ENCODE measurements around the gene NUTM1.
"Not testable (repeated sequence)": the region's sequence is repeated elsewhere in the genome, so short reads cannot be mapped to it uniquely, and the experiment has no call there.

NUTM1 gene

DNA sequence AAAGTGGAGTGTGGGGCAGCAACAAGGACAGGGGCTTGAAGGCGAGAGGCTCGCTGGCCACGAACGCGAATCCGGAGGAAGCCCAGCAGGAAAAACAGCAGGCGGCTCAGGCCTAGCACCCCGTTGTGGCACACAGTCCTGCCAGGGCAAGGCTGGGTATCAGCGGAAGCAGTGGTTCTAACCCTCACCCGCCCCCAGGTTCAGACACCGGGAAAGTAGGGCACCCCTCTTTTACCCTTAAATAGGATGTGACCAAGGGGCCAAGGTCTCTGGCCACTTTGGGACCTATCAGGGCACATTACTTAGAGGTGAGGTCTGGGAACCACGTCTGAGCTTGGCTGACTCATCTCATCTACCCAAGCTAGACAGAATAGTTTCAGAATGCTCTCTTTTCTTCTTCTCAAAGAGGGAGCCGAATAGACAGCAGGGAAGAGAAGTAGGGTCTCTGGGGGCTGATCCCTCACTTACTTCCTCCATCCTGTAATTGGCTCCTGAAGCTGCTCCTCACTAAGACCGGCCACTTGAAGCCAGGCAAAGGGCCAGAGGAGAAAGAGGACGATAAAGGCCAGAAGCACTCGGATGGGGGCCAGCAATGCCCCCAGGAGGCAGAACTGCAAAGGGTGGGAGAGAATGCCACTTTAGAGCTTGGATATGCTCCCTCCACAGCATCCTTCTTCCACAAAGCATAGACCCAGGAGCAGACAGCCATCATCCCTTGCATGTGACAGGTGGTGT is 22.1 kb downstream of the NUTM1 start:
- no peak for DNase-seq

DNA sequence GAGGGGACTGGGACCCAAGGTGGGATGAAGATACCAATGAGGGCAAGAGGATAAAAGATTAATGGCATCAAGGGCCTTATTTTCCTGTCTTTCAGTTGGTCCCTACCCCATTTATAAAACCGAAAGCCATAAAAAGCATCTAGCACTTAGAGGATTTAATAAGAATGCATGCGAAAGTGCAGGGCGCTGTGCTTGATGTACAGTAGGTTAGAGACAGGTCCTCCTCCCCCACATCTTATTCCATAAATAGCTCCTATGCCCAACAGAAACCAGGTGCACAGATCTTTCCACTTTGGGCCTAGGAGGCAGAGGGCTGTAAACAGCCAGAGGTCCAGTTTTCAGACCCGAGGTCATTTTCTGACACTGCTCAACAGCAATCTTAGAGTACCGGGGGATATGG is 22.7 kb downstream of the NUTM1 start:
- peak; percentile 40 for DNase-seq

DNA sequence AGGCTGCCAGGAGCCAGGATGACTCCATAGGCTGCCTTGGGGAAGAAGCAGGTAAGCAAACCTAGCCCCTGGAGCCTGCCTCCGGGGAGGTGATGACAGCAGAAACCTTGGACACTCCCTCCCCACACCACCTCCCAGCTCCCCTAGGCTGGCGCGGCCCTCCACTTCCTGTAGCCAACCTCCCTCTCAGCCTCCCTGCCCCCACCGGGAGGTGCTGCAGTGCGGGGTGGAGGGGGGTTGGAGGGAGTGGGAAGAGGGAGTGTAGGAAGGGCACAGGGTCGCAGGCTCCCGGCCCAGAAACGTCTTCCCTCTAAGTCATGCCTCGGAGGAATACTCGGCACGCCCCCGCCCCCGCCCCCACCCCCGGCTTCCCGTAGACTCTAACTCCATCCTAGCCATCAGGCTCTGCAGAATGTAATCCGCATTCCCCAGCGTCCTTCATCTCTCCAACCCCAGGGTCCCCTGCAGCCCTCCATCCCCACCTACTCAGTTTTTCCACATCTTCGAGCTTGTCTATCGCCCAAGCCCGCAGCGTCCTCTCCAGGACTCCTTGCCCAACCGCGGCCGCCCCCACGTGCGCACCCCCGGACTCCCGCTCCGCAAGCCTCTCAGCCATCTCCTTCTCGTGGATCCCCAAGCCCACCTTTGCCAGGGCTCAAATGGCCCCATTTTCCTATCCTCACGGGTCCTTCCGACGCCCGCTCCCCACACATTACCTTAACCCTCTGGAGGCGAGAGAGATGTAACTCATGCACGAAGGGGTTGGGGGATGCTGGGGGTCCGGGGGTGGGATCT is 23.4 kb downstream of the NUTM1 start:
- DNase-seq, result peak; percentile 79

DNA sequence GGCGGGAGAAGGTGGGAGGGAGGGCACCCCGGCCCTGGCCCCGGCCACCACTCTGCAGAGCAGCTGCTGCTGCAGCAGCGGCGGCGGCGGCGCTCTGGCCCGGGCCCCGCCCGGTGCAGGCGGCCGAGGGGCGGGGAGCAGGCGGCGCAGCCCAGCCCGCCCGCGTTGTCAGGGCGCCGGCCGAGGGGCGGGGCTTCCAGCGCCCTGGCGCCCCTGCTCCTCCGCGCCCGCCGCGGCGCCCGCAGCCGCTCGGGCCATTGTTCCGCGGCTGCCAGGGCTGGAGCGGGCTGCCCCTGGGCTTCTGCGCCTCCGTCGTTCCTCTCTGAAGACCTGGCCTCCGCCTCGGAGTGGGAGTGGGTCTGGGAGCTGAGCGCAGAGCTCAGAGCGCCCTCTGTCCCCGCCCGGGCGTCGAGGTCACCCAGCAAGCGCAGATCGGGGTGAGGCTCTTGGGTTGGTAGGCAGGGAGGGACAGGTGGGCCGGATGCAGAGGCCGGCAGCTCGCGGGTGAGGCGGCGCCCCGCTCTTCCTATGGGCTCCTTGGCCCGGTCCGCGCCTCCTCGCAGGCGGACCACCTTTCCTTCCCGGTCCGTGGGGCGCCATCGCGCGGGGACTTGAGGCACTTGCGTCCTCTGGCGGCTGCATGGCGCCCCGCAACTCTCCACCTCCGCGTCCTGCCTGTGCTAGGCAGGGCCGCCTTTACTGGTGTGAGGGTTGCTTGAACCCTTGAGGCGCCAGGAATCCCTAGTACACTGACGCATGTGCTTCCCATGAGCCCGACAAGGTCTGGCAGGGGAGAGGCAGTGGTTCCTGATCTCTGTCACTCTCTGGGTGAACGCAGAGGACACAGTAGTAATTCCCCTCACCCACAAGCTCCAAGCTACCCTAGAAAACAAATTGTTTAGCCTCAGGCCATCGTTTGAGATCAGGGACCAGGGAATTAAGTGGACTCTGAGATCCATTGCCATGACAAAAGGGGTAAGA is 24.3 kb downstream of the NUTM1 start, which contains the start of gene LPCAT4:
LPCAT4 (minus strand) TSS at position 96 of the 981 bp plus-strand sequence. CDS start 96 bp downstream, outside the sequence.
- DNase-seq, result peak; percentile 91

DNA sequence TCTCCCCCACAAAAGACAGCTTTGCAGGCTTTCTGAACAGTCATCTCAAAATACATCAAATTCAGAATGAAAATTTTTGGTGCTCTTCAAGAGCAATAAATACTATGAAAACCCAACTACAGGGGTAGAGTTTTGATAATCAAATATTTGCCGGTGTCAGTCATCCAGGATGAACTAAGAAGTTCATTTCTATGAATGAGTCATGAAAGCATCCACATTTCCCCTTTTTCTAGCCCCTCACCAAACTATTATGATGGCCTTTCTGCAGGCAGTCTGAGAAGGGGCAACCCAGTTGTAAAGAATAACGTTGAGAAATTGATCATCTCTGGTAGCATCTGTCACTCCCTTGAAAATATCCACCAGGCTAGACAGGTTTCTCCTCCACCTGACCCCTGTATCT is 27.0 kb downstream of the NUTM1 start:
- no peak for DNase-seq

DNA sequence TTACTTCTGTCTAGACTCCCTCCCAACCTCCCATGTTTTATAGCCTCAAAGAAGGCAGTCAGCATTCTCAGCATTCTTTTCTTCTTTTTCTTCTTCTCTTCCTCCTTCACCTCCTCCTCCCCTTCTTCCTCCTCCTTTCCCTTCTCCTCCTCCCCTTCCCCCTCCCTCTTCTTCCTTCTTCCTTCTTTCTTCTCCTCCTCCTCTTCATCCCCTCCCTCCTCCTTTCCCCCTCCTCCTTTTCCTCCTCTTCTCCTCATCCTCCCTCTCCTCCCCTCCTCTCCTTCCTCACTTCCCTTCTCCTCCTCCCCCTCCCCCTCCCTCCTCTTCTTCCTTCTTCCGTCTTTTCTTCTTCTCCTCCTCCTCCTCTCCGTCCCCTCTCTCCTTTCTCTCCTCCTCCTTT is 27.5 kb downstream of the NUTM1 start:
- DNase-seq, result no peak

DNA sequence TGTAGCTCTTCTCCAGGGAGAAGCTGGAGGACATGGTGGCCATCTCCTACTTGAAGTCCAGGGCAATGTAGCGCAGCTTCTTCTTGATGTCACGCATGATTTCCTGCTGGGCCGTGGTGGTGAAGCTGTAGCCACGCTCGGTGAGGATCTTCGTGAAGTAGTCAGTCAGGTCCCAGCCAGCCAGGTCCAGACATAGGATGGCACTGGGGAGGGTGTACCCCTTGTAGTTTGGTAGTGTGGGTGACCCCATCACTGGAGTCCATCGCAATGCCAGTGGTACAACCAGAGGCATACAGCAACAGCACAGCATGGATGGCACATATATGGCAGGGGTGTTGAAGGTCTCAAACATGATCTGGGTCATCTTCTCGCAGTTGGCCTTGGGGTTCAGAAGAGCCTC is 30.8 kb downstream of the NUTM1 start:
- DNase-seq, result no peak

DNA sequence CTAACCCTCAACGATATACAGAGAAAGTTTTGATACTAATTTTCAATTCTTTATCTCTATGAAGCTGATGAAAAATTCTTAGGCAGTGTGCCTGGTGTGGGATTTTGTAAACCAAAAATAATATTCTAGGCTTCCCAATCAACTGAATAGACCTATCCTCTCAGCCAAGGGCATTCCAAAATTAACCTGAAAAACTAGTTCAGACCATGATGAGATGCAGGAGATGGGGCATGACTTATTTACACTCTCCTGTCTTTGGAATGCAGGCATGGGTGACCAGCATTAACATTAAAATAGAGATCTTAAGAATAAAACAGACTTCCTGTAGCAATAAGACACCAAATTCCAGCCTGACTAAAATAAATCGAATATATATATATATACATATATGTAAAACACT is 31.7 kb downstream of the NUTM1 start:
- DNase-seq, result no peak

DNA sequence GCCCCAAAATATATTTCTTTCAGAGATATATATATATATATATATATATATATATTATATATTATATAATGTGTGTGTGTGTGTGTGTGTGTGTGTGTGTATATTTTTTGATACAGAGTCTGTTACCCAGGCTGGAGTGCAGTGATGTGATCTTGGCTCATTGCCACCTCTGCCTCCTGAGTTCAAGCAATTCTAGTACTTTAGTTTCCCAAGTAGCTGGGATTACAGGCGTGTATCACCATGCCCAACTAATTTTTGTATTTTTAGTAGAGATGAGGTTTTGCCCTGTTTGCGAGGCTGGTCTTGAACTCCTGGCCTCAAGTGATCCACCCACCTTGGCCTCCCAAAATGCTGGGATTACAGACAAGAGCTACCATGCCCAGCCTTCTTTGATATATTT is 32.4 kb downstream of the NUTM1 start:
- DNase-seq, result not testable (repeated sequence)

DNA sequence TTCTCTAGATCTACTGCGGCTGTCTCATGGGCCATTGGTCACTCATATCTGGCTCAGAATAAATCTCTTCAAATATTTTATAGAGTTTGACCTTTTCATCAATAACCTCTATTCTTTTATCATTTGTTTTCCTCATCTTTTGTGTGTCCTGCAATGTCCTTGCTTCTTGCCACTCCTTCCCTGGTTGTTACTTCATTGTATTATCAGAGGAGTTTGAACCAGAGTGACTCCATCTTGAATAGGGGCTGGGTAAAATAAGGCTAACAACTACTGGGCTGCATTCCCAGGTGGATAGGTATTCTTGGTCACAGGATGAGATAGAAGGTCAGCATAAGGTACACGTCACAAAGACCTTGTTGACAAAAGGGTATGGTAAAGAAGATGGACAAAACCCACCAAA is 33.7 kb downstream of the NUTM1 start:
- no peak for DNase-seq

DNA sequence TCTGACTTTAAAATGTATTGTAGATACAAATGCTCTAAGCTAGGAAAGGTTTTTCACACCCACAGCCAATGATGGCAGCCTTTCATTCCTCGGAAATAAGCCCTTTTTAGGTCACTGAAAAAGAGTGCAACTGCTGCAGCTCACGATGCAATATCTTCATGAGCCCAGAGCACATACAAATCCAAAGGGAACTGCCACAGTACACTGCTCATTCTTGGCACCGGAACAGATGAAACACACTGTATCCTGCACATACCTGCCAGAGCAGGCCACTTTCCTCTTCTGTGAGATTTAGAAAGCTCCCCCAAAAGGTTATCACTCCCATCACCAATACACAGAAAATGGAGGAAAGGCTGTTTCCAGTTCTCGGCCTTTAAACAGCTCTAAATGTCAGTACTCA is 37.4 kb downstream of the NUTM1 start:
- DNase-seq, result not testable (repeated sequence)

DNA sequence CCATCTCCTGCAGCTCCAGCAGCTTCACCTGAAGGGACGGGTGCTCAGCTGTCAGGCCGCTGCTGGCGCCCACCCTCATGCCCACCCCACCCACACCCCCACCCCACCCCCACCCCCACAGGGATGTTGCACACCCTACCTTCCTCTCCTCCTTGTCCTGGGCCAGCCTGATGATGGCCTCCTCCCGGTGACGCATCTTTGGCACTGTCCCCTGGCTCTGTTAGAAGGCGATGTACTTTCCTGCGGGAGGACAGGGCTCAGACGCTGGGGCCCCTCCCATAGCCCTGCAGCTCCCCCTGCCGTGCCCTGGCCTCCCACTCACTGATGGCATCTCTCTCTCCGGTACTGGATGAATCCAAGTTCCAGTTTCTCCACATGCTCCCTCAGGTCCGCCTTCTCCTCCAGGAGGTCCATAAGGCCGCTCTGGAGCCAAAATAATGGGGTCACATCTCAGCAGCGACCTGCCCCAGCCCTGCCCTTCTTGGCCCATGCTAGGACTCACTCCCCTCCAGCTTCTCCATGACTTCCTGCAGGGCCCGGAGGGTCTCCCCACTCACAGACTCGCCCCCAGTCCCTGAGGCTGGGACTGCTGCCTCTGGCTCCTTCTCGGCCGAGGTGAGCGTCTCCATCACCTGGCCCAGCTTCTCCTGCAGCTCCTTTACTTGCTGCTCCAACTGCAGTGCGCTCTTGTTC is 38.9 kb downstream of the NUTM1 start:
- not testable (repeated sequence) for DNase-seq

DNA sequence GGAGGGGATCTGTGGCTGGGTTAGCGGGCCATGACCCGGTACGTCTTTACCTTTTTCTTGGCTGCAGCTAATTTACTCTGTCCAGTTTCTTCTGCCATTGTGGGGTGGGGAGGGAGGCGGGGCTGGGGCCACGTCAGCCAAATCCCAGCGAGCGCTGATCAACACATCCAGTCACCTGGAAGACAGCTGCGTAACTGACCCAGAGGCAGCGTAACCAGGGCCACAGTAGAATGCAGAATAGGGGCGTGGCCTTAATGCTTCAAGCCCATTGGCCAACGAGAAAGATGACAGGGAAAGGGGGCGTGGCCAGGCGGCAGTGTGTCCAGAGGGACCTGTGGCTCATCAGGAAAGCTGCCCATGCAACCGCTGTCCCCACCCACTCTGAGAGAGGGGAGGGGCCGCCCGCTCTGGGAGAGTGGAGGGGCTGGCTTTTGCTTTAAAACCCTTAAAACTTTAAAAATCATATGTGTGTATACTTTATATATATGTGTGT is 46.5 kb downstream of the NUTM1 start:
- not testable (repeated sequence) for DNase-seq

DNA sequence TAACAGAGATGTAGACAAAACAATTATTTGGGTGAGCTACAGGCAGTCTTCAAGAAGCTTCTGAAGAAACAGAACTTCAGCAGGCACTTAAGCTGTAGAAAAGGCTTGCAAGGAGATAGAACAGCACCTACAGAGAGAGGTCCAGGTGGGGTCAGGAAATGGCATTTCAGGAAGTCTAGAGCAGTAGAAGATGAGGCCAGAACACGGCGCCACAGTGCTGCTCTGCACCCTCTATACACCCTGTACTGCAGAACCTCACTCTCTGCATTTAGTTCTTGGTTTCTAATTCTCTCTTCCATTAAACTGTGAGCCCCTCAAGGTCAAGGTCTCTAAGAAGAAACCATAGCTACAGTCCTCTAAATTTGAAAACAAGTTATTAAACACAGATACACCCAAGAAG is 49.9 kb downstream of the NUTM1 start:
- DNase-seq, result not testable (repeated sequence)

DNA sequence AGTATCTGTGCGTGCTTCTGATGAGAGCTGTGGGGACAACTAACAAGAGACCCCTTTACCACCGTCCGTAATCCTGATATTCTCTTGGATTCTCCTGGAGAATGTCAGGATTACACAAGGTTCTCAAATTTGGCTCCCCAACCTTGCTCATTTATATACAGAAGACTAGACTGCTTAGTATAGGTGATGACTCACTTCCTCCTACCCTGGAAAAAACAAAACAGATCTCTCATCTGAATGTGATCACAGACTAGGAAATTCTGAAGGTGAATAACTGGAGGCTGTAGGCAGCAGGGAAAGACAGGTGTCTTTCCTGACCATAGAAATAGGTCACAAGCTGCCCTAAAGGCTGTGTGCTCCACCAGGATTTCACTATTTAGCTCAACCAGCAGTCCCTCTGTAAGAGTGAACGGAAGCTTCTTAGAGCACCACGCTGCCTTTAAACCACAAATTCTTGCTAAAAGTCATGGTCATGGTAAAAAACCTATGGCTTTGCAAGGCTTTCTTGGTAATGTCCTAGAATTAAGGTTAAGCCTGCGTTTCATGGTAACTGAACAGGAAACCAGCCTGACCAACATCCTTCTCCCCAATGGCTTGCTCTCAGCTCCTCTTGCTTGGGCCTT is 54.6 kb downstream of the NUTM1 start:
- not testable (repeated sequence) for DNase-seq

DNA sequence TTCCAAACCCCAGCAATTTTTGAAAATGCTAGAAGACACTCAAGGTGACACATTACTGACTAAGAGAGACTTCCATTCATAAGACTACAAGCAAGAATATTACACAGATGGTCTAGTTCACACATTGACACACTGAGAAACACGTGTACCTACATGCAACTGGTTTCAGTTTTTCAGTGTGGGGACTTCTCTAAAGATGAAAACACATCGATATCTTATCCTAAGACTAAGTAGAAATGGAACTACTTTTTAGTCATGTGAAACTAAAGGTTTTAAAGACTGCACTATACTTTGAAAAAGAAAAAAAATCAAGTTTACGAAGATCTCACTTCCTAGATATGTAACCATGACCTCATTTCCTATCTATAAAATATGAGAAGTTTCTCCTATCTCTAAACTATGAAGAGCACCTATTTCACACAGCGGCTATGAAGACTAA is 60.1 kb downstream of the NUTM1 start:
- DNase-seq, result not testable (repeated sequence)

DNA sequence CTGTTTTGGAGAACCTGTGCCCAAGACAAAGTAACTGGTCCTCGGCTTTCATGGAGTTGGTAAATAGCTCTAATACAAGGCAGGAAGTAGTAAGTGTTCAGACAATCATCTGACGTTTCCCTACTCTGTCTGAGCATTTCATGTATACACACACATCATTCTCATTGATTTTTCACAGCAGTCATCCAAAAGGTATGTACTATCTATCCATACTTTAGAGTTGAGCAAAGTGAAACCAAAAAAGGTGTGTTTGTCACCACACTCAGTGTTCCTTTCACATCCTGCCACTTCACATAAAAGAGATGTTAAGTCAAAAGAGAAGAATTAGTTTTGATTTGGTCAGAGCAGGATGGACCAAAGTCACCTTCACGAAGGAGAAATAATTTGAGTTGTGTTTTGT is 60.8 kb downstream of the NUTM1 start:
- DNase-seq, result not testable (repeated sequence)
